Measurements from ENCODE around the gene GNG7. TPM values are rescaled to one million over a fixed set of nuclear protein-coding genes. Genes with fewer than 3 reads are reported as not detected.
"Not testable (repeated sequence)": the region's sequence is repeated elsewhere in the genome, so short reads cannot be mapped to it uniquely, and the experiment has no call there.

GNG7 gene
- total RNA-seq, 1 experiment from 2014 or later: 0.87 TPM

GRCh38 chr19:2546128-2547032 is 156.1 kb downstream of the GNG7 start:
- Mint-ChIP-seq H3K4me3 (ENCODE audit: low read depth, unreplicated experiment) (peak overlapping the region; percentile 39), H3K27ac (ENCODE audit: unreplicated experiment) (peak overlapping the region; percentile 83), H3K36me3 (ENCODE audit: insufficient read depth, unreplicated experiment) (peaks cover 25% of the 10 kb centered on the region), H3K27me3 (ENCODE audit: unreplicated experiment) (no peaks in the 10 kb centered on the region), H3K4me1 (ENCODE audit: low read depth, unreplicated experiment) (peaks cover 27% of the 10 kb centered on the region), H3K9me3 (ENCODE audit: low read depth, unreplicated experiment) (no peaks in the 10 kb centered on the region)
- no peak for TF ChIP-seq CTCF (IDR thresholded peaks at IDR 0.05; ENCODE audit: unreplicated experiment)
- DNase-seq: peak; percentile 72
- no TSS peak for BruUV-seq (replicated peaks)
- CTCF ChIA-PET: interaction anchor here (0.7 to 1.2 kb wide), 3 partner anchors 33 to 69 kb away, joined by 3 to 6 read pairs (median 4); no protein-coding TSS in a partner anchor
- intact Hi-C loops (cut with micrococcal nuclease; ENCODE audit: unreplicated experiment): no loop called here

GRCh38 chr19:2545416-2546127 is 156.9 kb downstream of the GNG7 start:
- H3K27me3 Mint-ChIP-seq (ENCODE audit: unreplicated experiment); H3K27ac Mint-ChIP-seq (ENCODE audit: unreplicated experiment); intact Hi-C loops (cut with micrococcal nuclease; ENCODE audit: unreplicated experiment); DNase-seq; H3K4me3 Mint-ChIP-seq (ENCODE audit: low read depth, unreplicated experiment); BruUV-seq (replicated peaks); H3K9me3 Mint-ChIP-seq (ENCODE audit: low read depth, unreplicated experiment): not testable (repeated sequence)
- CTCF ChIA-PET: interaction anchor here (1.2 kb wide), 1 partner anchor 34 kb away, joined by 6 read pairs; no protein-coding TSS in a partner anchor
- peaks cover 25% of the 10 kb centered on the region for H3K36me3 Mint-ChIP-seq (ENCODE audit: insufficient read depth, unreplicated experiment)
- H3K4me1 Mint-ChIP-seq (ENCODE audit: low read depth, unreplicated experiment): peaks cover 27% of the 10 kb centered on the region

- DNase-seq: no peak
- no peaks in the 10 kb centered on the region for H3K9me3 Mint-ChIP-seq (ENCODE audit: low read depth, unreplicated experiment)
These were observed 157.7 kb downstream of the GNG7 start for GRCh38 chr19:2544576-2545415.

More at GRCh38 chr19:2544576-2545415, 157.7 kb downstream of the GNG7 start:
- Mint-ChIP-seq H3K4me3 (ENCODE audit: low read depth, unreplicated experiment) (no peak overlapping the region), H3K27ac (ENCODE audit: unreplicated experiment) (no peak overlapping the region), H3K4me1 (ENCODE audit: low read depth, unreplicated experiment) (peaks cover 33% of the 10 kb centered on the region), H3K27me3 (ENCODE audit: unreplicated experiment) (no peaks in the 10 kb centered on the region), H3K36me3 (ENCODE audit: insufficient read depth, unreplicated experiment) (peaks cover 25% of the 10 kb centered on the region)
- CTCF ChIA-PET: interaction anchor here (1.1 kb wide), 1 partner anchor 50 kb away, joined by 6 read pairs; no protein-coding TSS in a partner anchor
- BruUV-seq (replicated peaks): no TSS peak
- intact Hi-C loops (cut with micrococcal nuclease; ENCODE audit: unreplicated experiment): loop anchor here (5.0 kb wide), 3 partner anchors 33 to 68 kb away; partner anchors contain the start of gene GADD45B
- no peak for TF ChIP-seq CTCF (IDR thresholded peaks at IDR 0.05; ENCODE audit: unreplicated experiment)

Measured in Calu3 (cell line).